C4-2B (cell line): Measurements from ENCODE around the gene ZGRF1.

ENCODE experiments used
- CTCF ChIP-seq: fragments of 450-650 bp; conservative IDR thresholded peaks from 2 replicates; pipeline ENCODE4 v1.5.1; 2017; ENCODE audit warnings: mild to moderate bottlenecking
- ZFX ChIP-seq: fragments of 450-650 bp; IDR thresholded peaks from 2 replicates; pipeline ENCODE4 v1.6.1; 2017

GRCh38 chr4:112557676-112558411 is 78.9 kb downstream of the ZGRF1 start:
- TF ChIP-seq CTCF (no peak), ZFX (no peak)
